H7 (cell line): ENCODE results near the gene ZNF544. TPM values are rescaled to one million over a fixed set of nuclear protein-coding genes. Genes with fewer than 3 reads are reported as not detected.
"Not testable (repeated sequence)": the region's sequence is repeated elsewhere in the genome, so short reads cannot be mapped to it uniquely, and the experiment has no call there.

Experiments
- DNase-seq: peaks from one replicate; pipeline ENCODE4 v3.0.0; 2012
- H3K27me3 ChIP-seq: 2 replicates; pipeline ENCODE4 v1.6.0; 2011; ENCODE audit warnings: mild to moderate bottlenecking, low read length; ENCODE audit not compliant: control insufficient read depth, insufficient read depth
- H3K36me3 ChIP-seq: replicated peaks from 2 replicates; pipeline ENCODE4 v1.5.1; 2011; ENCODE audit warnings: low read length; ENCODE audit not compliant: control insufficient read depth, insufficient read depth
- H3K4me3 ChIP-seq: 2 replicates; pipeline ENCODE4 v1.5.1; 2011; ENCODE audit warnings: low read depth, mild to moderate bottlenecking, control low read depth, low read length, moderate library complexity; ENCODE audit not compliant: insufficient read depth
- total RNA-seq: library from RNA; depleted of rRNA; stranded (reverse); fragments of >200 nt; shearing (Covaris generic); gene quantifications from 2 replicates; pipeline ENCODE4 v1.2.3, GENCODE V29; 2014

Gene ZNF544
- total RNA-seq, 1 experiment from 2014 or later: 31.6 TPM

DNA sequence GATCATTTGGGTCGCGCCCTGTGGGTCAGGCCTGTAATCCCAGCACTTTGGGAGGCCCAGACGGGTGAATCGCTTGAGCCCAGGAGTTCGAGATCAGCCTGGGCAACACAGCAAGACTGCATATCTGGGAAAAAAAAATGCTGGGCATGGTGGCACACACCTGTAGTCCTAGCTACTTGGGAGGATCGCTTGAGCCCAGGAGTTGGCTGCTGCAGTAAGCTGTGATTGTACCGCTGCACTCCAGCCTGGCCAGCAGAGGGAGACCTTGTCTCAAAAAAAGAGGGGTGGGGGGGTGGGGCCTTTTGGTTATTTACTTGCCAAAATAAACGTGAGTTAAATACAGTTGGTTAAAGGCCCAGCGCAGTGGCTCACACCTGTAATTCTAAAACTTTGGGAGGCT, 9.8 kb upstream of the ZNF544 start:
- Histone ChIP-seq H3K36me3 (no peaks in the 10 kb centered on the region), H3K27me3 (no peaks in the 10 kb centered on the region), H3K4me3 (no peak overlapping the region)
- DNase-seq: peak; percentile 68

DNA sequence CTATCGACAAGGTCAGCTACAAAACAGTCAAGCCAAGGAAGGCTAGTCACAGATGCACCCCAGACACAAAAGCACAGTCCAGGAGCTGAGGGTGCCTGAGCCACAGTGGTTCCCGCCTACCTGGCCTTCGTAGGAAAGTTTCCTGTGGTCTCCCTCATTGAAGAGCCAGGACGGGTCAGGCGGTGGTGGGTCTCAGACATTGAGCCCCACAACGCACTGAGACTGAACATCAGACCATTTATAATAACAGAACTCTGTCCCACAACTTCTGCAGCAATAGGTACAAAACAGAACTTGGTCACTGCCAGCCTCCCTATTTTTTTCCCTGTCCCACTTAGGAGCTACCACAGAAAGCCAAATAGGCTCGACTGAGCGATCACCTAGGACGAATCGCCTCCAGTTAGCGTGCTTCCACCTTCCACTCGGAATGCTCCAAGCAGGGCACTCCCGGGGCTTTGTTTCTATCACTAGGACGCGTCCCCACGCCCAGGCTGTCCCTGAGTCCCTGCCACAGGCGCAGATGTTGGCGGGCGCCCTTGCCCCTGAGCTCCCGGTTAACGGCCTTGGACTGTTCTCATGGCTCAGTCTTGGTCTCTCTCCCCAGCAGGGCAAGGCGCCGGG, 640 bp upstream of the ZNF544 start:
- DNase-seq: peak; percentile 66
- peaks cover 28% of the 10 kb centered on the region for H3K36me3 ChIP-seq
- no peaks in the 10 kb centered on the region for H3K27me3 ChIP-seq
- peak overlapping the region; percentile 78 for H3K4me3 ChIP-seq

DNA sequence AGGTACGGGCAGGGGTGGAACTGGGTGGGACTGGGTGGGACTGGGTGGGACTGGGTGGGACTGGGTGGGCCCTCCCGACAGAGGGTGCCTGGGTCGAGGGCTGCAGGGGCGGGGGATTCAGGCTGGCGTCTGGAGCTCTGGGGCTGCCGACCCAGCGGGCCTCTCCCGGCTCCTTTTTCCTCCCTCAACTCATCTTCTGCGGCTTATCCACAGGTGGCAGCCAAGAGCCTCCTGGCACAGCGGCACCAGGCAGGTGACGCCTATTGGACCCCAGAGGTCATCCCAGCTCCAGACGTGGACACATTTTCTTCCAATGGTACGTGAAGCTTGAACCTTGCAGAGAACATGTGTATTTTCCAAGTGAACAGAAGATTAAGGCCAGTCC, 533 bp downstream of the ZNF544 start:
- no peaks in the 10 kb centered on the region for H3K27me3 ChIP-seq
- peak overlapping the region; percentile 78 for H3K4me3 ChIP-seq
- H3K36me3 ChIP-seq: peaks cover 35% of the 10 kb centered on the region
- peak; percentile 86 for DNase-seq

DNA sequence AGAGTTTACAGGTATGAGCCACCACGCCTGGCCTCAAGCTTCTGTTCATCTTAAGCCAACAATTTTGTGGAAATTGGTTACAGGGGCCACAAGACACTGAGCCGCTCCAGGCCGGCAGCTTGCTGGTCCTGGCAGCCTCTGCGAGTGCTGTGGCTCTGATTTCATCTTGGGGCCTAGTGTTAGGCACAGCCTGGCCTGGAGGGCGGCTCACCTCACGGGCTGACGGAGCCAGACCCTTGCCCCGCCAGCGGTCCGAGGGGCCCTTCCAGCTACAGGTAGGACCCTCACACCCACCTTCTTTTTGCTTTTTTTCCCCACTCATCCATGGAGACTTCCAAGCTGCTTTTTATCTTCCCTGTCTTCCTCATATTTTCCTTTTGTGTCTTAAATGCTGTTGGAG, 8.6 kb downstream of the ZNF544 start:
- Histone ChIP-seq H3K27me3 (no peaks in the 10 kb centered on the region), H3K36me3 (peaks cover 47% of the 10 kb centered on the region), H3K4me3 (no peak overlapping the region)
- no peak for DNase-seq

DNA sequence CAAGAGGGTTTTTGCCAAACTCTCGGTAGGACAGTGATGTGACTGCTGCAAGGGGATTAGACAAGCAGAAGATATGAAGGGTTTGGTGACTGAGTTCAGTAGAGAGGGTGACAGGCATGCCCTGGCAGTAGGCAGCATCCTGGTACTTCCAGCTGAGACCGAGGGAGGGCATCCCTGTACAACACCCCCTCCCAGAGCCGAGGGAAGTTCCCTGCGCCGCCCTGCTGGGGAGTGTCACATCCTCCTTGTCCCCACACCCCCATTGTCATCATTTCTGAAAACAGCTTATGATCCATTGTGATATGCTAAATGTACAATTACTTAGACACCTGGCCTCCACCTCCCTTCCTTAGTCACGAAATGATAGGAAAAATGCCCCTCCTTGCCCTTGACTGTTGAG, 14.6 kb downstream of the ZNF544 start:
- peaks cover 67% of the 10 kb centered on the region for H3K36me3 ChIP-seq
- no peak overlapping the region for H3K4me3 ChIP-seq
- no peaks in the 10 kb centered on the region for H3K27me3 ChIP-seq
- DNase-seq: no peak

DNA sequence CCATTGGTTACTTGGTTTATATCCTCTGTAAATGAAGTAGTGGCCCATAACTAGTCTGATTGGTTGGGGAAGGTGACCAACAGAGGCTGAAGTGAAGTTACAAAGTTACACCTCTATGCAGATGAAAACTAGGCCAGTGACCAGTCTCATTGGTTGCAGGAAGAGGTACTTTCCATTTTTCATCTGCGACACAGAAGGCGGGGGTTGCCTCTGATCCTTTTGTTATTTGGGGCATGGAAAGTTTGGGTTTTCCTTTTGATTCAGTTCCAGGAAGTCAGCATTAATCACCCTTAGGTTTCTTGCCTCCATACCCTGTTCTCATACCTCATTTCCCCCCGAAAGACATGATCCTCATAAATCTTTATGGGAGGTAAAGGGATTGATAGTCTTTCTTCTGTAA, 20.2 kb downstream of the ZNF544 start:
- Histone ChIP-seq H3K27me3 (no peaks in the 10 kb centered on the region), H3K36me3 (peaks cover 82% of the 10 kb centered on the region), H3K4me3 (no peak overlapping the region)
- DNase-seq: no peak

DNA sequence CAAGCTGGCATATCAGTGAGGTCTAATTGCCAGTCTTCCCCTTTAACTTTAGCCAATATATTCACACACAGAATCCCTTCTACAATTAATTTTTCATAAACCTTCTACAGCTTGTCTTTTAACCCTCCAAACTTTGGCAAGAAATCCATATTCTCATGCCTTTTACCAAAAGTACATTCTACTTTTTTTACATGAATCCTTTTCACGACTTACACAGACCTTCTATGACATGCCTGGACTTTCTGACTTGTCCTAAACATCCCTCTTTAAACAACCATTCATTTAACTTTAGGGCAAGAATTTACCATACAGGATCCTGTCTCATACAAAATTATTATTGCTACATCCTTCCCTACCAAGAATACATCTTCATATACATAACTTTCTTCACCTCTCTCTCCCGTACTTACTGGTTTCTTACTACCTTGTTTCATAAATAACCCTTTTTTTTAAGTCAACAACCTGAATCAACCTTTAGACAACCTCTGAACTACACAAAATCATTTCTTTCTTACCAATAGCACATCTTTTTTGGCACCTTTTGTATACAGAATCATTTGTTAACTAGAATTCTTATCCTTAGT, 23.5 kb downstream of the ZNF544 start:
- no peak for DNase-seq
- Histone ChIP-seq H3K27me3 (no peaks in the 10 kb centered on the region), H3K36me3 (peaks cover 77% of the 10 kb centered on the region), H3K4me3 (no peak overlapping the region)

DNA sequence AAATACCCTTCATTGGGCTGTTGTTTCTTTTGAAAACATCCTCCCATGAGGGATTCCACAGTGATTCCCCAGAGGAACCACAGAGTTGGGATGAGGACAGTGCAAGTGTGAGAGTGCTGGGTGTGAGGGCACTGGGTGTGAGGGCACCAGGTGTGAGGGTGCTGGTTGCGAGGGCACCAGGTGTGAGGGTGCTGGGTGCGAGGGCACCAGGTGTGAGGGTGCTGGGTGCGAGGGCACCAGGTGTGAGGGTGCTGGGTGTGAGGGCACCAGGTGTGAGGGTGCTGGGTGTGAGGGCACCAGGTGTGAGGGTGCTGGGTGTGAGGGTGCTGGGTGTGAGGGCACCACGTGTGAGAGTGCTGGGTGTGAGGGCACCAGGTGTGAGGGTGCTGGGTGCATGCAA, 29.5 kb downstream of the ZNF544 start:
- H3K36me3 ChIP-seq: peaks cover 77% of the 10 kb centered on the region
- not testable (repeated sequence) for DNase-seq, H3K27me3 ChIP-seq, H3K4me3 ChIP-seq

DNA sequence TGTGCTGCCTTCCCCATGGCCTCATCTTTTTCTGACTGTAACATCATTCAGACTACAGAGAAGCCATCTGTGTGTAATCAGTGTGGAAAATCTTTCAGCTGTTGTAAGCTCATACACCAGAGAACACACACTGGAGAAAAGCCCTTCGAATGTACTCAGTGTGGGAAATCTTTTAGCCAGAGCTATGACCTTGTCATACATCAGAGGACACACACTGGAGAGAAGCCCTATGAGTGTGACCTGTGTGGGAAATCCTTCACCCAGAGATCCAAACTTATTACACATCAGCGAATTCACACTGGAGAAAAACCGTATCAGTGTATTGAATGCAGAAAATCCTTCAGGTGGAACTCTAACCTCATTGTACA, 32.9 kb downstream of the ZNF544 start:
- H3K4me3 ChIP-seq: no peak overlapping the region

DNA sequence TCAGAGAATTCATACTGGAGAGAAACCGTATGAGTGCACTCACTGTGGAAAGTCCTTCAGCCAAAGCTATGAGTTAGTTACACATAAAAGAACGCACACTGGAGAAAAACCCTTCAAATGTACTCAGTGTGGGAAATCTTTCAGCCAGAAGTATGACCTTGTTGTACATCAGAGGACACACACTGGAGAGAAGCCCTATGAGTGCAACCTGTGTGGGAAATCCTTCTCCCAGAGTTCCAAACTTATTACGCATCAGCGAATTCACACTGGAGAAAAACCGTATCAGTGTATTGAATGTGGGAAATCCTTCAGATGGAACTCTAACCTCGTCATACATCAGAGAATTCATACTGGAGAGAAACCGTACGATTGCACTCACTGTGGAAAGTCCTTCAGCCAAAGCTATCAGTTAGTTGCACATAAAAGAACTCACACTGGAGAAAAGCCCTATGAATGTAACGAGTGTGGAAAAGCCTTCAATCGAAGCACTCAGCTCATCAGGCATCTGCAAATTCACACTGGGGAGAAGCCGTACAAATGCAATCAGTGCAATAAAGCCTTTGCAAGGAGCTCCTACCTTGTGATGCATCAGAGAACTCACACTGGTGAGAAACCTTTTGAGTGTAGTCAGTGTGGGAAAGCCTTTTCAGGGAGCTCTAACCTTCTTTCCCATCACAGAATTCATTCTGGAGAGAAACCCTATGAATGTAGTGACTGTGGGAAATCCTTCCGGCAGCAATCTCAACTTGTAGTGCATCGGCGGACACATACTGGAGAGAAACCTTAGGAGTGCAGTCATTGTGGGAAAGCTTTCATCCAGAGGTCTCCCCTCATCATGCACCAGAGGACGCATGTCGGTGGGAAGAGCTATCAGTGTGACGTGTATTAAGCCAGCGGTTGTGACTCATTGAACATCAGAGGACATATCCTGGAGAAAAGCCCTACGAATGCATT, 33.5 kb downstream of the ZNF544 start:
- H3K36me3 ChIP-seq: peaks cover 54% of the 10 kb centered on the region
- no peak overlapping the region for H3K4me3 ChIP-seq
- no peaks in the 10 kb centered on the region for H3K27me3 ChIP-seq
- no peak for DNase-seq

More for the DNA sequence above, 32.9 kb downstream of the ZNF544 start:
- no peak for DNase-seq
- Histone ChIP-seq H3K27me3 (no peaks in the 10 kb centered on the region), H3K36me3 (peaks cover 57% of the 10 kb centered on the region)

DNA sequence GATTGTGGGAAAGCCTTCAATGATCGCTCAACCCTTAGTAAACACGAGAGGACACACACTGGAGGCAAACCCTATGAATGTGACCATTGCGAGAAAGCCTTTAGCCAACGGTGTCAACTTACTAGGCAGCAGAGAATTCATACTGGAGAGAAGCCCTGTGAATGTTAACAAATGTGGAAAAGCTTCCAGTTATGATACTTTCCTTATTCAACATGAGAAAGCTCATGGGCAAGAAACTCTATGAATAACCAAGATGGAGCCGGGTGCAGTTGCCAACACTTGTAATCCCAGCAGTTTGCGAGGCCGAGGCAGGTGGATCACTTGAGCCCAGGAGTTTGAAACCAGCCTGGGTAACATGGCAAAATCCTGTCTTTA, 34.2 kb downstream of the ZNF544 start:
- no peaks in the 10 kb centered on the region for H3K27me3 ChIP-seq
- no peak for DNase-seq
- H3K4me3 ChIP-seq: no peak overlapping the region
- peaks cover 47% of the 10 kb centered on the region for H3K36me3 ChIP-seq

DNA sequence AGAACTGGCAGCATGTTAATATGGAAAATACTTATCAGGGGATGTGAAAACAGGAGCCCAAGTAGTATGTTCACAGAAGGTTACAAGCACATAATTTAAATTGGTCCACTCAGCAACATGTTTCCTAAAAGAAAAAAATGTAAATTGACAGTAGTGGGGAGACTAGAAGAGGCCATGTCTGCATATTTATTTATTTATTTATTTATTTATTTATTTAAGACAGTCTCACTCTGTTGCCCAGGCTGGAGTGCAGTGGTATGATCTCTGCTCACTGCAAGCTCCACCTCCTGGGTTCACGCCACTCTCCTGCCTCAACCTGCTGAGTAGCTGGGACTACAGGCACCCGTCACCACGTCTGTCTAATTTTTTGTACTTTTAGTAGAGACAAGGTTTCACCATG, 36.4 kb downstream of the ZNF544 start:
- H3K36me3 ChIP-seq: peaks cover 30% of the 10 kb centered on the region
- no peaks in the 10 kb centered on the region for H3K27me3 ChIP-seq
- DNase-seq: no peak
- H3K4me3 ChIP-seq: no peak overlapping the region

DNA sequence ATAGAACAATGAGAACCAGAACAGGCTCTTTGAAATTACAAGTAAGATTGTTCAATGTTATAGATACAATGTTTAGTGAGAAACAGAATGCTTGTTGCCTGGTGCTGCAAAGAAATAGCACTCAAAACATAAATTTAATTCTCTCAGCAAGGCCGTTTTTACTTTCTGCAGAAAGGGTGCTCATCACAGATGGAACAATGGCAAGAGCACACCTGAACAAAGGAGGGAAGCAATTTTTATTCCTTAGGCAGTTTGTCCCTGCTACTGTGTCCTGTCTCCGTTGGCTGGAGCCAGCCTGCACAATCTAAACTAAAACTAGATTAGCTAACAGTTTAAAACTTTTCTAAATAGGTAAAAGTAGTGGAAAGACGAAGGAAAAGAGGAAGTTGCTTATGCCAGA, 39.6 kb downstream of the ZNF544 start:
- Histone ChIP-seq H3K27me3 (no peaks in the 10 kb centered on the region), H3K4me3 (no peak overlapping the region), H3K36me3 (peaks cover 3% of the 10 kb centered on the region)
- DNase-seq: no peak

DNA sequence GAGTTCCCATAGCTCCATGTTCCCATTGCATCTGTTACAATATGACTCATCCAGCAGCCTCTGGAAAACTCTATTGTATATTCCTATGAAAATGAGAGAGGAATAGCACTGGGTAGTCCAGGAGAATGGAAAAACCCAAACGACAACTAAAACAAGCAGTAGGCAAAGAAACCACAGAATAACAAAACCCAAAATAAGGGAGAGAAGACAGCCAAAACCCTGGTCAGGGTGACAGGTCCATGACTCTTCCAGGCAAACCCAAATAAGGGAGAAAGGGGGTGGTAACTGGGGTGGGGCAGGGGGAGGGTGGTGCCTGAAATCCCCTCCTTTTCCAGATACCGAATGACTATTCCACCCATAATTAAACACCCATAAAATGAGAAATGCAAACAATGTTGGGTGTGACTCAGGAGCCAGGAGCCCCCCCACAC, 46.1 kb downstream of the ZNF544 start:
- no peak overlapping the region for H3K4me3 ChIP-seq
- no peaks in the 10 kb centered on the region for H3K27me3 ChIP-seq
- no peak for DNase-seq
- H3K36me3 ChIP-seq: no peaks in the 10 kb centered on the region

DNA sequence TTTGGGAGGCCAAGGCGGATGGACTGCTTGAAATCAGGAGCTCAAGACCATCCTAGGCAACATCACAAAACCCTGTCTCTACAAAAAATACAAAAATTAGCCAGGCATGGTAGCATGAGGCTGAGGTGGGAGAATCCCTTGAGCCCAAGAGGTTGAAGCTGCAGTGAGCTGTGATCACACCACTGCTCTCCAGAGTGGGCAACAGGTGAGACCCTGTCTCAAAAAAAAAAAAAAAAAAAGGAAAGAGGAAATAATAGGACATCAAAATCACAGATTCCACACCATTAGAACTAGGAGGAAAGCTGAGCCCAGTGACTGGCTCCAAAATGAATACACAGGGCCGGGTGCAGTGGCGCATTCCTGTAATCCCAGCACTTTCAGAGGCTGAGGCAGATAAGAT, 46.9 kb downstream of the ZNF544 start:
- DNase-seq: no peak
- H3K27me3 ChIP-seq: no peaks in the 10 kb centered on the region
- no peak overlapping the region for H3K4me3 ChIP-seq
- no peaks in the 10 kb centered on the region for H3K36me3 ChIP-seq
